Left lung (tissue), 10 donors: ENCODE data around the gene PIAS2. TPM values are rescaled to one million over a fixed set of nuclear protein-coding genes. Genes with fewer than 3 reads are reported as not detected.

Experiments
- ATAC-seq: fragments of 200-7000 bp; cut with Tn5 transposase; one replicate; pipeline ENCODE4 v1.9.1; 2020; ENCODE audit warnings: moderate library complexity
- DNase-seq, 4 donors: peaks; one replicate each; pipeline ENCODE4 v3.0.0-alpha.2; 2013 to 2020
- H3K27ac ChIP-seq, 2 donors: fragments of 200-600 bp; sonication (generic) in 1 of 2; one replicate each; pipeline versions ENCODE4 v1.5.0 to v1.8.0; 2020 to 2021
- H3K27me3 ChIP-seq, 2 donors: fragments of 200-600 bp; sonication (generic) in 1 of 2; one replicate each; pipeline versions ENCODE4 v1.5.0 to v1.8.0; 2020 to 2021
- H3K36me3 ChIP-seq, 2 donors: fragments of 200-600 bp; sonication (generic) in 1 of 2; one replicate each; pipeline versions ENCODE4 v1.5.0 to v1.8.0; 2020 to 2021
- H3K4me1 ChIP-seq, 2 donors: fragments of 200-600 bp; one replicate each; pipeline ENCODE4 v1.8.0; 2021
- H3K4me3 ChIP-seq, 2 donors: fragments of 200-600 bp; sonication (generic) in 1 of 2; one replicate each; pipeline versions ENCODE4 v1.5.0 to v1.8.0; 2020 to 2021; ENCODE audit warnings: mild to moderate bottlenecking in 1 of 2
- H3K9me3 ChIP-seq, 2 donors: fragments of 200-600 bp; sonication (generic) in 1 of 2; one replicate each; pipeline versions ENCODE4 v1.5.0 to v1.8.0; 2020 to 2021
- intact Hi-C, 2 donors: fragments of 100-400 bp; cut with DNase I; formaldehyde crosslinking; loops; one replicate each; pipeline versions ENCODE4 v1.11.2 to v1.14.2; 2022
- polyA plus RNA-seq, 6 donors: library from polyadenylated mRNA; unstranded; fragments of 120-200 nt; gene quantifications; one replicate each; pipeline ENCODE4 v1.2.1, GENCODE V29; 2013; ENCODE audit not compliant: insufficient read length in 6 of 6
- total RNA-seq, 2 donors: library from RNA; stranded (reverse); fragmentation: NEBNext Ultra II Directional; extraction: Animal tissue kit (Norgen Biotek cat#: 25700); gene quantifications; one replicate each; pipeline ENCODE4 v1.2.1, GENCODE V29; 2021
- TF ChIP-seq, protein P1 (sequence below), 2 donors: fragments of 200-600 bp; sonication (generic) in 1 of 2; IDR thresholded peaks; one replicate each; pipeline versions ENCODE4 v1.5.0 to v1.8.0; 2021; ENCODE audit warnings: antibody characterized with exemption in 2 of 2
- donor health status: DM: no; HTN: yes; CAD: no.
- donor health status: DM: no; HTN: no; CAD: no.

PIAS2 gene
- total and polyA plus RNA-seq, 8 donors: 20.0 to 31.3 (median 22.1) TPM

DNA sequence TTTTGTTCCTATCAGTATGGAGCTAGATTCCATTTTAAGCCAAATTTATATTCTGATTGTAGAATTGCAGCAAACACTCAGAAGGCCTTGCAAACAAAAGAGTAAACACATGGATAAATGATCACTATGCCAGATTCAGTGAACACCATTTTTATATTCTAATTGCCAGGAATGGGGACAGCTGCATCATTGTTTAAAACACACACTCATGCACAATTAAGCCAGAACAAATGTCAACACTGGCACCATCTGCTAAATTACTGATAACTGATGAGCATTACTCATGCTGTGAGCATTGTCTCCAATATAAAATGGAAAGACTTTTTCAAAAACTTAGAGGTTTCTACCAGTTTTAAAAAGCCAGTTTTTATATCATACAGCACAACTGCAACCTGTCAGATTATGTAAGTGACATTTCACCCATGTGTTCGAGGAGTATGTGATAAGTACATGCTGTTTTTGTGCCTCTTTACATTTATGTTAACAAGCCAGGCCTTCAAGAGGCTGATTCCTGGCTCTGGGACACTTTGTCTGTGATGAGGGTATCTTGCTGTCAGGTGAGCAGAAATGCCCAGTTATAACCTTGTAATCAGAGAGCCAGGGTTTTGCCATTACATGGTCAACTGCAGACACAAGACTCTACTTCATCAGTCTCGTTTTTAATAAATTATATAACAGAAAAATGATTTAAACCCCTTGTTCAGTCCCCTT, 156.1 kb downstream of the PIAS2 start:
- TF ChIP-seq, protein P1, sequence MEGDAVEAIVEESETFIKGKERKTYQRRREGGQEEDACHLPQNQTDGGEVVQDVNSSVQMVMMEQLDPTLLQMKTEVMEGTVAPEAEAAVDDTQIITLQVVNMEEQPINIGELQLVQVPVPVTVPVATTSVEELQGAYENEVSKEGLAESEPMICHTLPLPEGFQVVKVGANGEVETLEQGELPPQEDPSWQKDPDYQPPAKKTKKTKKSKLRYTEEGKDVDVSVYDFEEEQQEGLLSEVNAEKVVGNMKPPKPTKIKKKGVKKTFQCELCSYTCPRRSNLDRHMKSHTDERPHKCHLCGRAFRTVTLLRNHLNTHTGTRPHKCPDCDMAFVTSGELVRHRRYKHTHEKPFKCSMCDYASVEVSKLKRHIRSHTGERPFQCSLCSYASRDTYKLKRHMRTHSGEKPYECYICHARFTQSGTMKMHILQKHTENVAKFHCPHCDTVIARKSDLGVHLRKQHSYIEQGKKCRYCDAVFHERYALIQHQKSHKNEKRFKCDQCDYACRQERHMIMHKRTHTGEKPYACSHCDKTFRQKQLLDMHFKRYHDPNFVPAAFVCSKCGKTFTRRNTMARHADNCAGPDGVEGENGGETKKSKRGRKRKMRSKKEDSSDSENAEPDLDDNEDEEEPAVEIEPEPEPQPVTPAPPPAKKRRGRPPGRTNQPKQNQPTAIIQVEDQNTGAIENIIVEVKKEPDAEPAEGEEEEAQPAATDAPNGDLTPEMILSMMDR (IDR thresholded peaks at IDR 0.05): no peak
- Histone ChIP-seq H3K36me3 (no peaks in the 10 kb centered on the region), H3K27ac (no peak overlapping the region), H3K27me3 (peaks cover 37 to 54% of the 10 kb centered on the region in 2 donors), H3K4me3 (no peak overlapping the region), H3K9me3 (no peaks in the 10 kb centered on the region), H3K4me1 (peaks cover 13 to 18% of the 10 kb centered on the region in 2 donors)
- intact Hi-C loops: no loop called here
- DNase-seq (peak in 2 of 4 donors; percentile 29 to 31), ATAC-seq (no peak)

DNA sequence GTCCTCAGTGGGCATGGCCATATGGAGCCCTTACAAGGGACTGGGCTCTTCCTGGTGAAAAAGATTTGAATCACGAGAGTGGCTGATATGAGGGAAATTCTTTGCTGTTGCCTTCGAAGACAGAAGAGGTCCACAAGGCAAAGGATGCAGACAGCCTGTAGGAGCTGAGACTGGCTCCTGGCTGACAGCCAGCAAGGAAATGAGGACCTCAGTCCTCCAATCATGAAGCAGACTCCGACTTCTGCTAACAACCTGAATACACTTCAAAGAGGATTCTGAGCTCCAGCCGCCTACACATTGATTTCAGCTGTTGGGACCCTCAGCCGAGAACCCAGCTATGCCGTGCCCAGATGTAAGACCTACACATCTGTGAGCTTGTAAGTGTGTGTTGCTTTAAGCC, 157.4 kb downstream of the PIAS2 start:
- Histone ChIP-seq H3K4me1 (peaks cover 13 to 23% of the 10 kb centered on the region in 2 donors), H3K4me3 (no peak overlapping the region), H3K27ac (no peak overlapping the region), H3K27me3 (peaks cover 50 to 67% of the 10 kb centered on the region in 2 donors), H3K36me3 (no peaks in the 10 kb centered on the region), H3K9me3 (no peaks in the 10 kb centered on the region)
- DNase-seq (no peak), ATAC-seq (no peak)
- intact Hi-C loops: no loop called here
- TF ChIP-seq, protein P1 (IDR thresholded peaks at IDR 0.05): no peak

DNA sequence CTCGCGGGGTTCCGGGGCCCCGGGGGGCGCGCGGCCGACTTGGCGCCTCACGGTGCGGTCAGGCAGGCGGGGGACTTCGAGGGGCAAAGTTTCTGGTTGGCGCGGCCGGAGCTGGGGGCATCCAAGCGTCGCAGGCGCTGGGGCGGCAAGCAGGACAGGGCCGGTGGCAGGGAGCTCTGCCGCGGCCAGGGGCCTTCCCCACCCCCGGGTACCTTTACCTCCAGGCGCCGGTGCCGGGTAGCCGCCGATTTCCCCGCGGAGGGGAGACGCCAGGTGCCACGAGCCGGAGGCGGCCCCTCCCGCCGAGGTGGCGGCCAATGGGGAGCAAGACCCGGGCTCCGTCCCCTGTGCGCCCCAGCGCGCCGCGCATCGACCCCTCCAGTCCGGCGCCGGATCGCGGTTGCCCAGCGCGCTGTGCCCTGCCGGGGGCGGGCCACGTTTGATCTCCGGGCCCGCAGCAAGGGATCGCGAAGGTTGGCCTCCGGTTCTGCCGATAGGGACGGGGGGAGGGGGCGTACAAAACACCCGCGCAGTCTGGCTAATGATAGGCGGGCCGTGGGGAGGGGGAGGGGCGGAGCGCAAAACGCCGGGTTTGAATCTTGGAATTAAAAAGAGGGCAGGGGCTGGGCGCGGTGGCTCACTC, 160.6 kb downstream of the PIAS2 start, which contains the start of gene ST8SIA5:
ST8SIA5 (minus strand) TSS at position 495 of the 643 bp plus-strand sequence. CDS start 545 bp downstream, outside the sequence.
- DNase-seq: peak in 1 of 4 donors; percentile 76
- H3K9me3 ChIP-seq: no peaks in the 10 kb centered on the region
- peak within 1 kb of the TSS in 1 of 2 donors; percentile 16 for H3K4me3 ChIP-seq
- TF ChIP-seq, protein P1 (IDR thresholded peaks at IDR 0.05): no peak
- H3K4me1 ChIP-seq: peaks cover 13 to 23% of the 10 kb centered on the region in 2 donors
- no peaks in the 10 kb centered on the region for H3K36me3 ChIP-seq
- intact Hi-C loops: no loop called here
- H3K27me3 ChIP-seq: peaks cover 50 to 78% of the 10 kb centered on the region in 2 donors
- H3K27ac ChIP-seq: no peak within 1 kb of the TSS
- ATAC-seq: no peak

DNA sequence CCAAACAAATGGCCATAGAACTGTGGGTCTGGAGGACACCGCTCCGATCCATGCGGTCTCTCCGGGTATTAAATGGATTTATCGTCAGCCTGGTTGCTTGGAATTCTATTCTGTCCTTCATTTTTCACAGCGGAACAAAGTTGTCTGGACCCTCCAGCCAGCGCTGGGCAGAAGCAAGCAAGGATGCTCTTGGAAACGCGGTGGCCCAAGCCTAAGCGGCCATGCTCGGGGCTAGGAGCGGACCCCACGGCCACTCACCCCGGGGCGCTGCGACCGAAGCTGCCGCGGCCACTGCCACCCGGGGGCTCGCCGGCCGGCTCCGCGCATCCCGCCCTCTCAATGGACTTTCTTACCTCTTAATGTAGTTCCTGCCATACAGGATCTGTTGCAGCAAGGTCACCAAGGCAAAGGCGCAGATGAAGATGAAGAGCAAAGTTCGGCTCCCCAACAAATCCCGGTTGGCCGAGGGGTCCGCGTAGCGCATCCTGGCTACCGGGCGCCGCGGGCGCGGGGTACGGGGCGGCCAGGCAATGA, 161.2 kb downstream of the PIAS2 start:
- Histone ChIP-seq H3K27me3 (peaks cover 50 to 77% of the 10 kb centered on the region in 2 donors), H3K36me3 (no peaks in the 10 kb centered on the region), H3K9me3 (no peaks in the 10 kb centered on the region), H3K27ac (no peak overlapping the region), H3K4me3 (peak overlapping the region in 1 of 2 donors; percentile 16), H3K4me1 (peaks cover 13 to 23% of the 10 kb centered on the region in 2 donors)
- intact Hi-C loops: no loop called here
- ATAC-seq: no peak
- peak in 1 of 4 donors; percentile 55 for DNase-seq
- TF ChIP-seq, protein P1 (IDR thresholded peaks at IDR 0.05): no peak
